T-helper 2 cell treated with Interferon-gamma antibody and Interleukin-4, amounts not matched to agents 5 μg/mL and 100 μg/mL, for 36 hours (primary cell): Measurements from ENCODE around the gene PTPRA.
"Not testable (repeated sequence)": the region's sequence is repeated elsewhere in the genome, so short reads cannot be mapped to it uniquely, and the experiment has no call there.

Experiments used
- DNase-seq: peaks from one replicate; pipeline ENCODE4 v3.0.0; 2021; ENCODE audit warnings: low spot score
- H3K27ac Mint-ChIP-seq: one replicate; pipeline ENCODE4 v1.8.0; 2021; ENCODE audit warnings: mild to moderate bottlenecking, mixed read lengths
- H3K27me3 Mint-ChIP-seq: one replicate; pipeline ENCODE4 v1.8.0; 2021; ENCODE audit warnings: low read depth, mixed read lengths
- H3K36me3 Mint-ChIP-seq: one replicate; pipeline ENCODE4 v1.8.0; 2021; ENCODE audit warnings: low read depth, mixed read lengths
- H3K4me1 Mint-ChIP-seq: one replicate; pipeline ENCODE4 v1.8.0; 2021; ENCODE audit warnings: low read depth, mixed read lengths
- H3K4me3 Mint-ChIP-seq: one replicate; pipeline ENCODE4 v1.8.0; 2022; ENCODE audit warnings: mild to moderate bottlenecking, moderate library complexity, mixed read lengths
- H3K9me3 Mint-ChIP-seq: one replicate; pipeline ENCODE4 v1.8.0; 2021; ENCODE audit warnings: mixed read lengths

The PTPRA gene, protein sequence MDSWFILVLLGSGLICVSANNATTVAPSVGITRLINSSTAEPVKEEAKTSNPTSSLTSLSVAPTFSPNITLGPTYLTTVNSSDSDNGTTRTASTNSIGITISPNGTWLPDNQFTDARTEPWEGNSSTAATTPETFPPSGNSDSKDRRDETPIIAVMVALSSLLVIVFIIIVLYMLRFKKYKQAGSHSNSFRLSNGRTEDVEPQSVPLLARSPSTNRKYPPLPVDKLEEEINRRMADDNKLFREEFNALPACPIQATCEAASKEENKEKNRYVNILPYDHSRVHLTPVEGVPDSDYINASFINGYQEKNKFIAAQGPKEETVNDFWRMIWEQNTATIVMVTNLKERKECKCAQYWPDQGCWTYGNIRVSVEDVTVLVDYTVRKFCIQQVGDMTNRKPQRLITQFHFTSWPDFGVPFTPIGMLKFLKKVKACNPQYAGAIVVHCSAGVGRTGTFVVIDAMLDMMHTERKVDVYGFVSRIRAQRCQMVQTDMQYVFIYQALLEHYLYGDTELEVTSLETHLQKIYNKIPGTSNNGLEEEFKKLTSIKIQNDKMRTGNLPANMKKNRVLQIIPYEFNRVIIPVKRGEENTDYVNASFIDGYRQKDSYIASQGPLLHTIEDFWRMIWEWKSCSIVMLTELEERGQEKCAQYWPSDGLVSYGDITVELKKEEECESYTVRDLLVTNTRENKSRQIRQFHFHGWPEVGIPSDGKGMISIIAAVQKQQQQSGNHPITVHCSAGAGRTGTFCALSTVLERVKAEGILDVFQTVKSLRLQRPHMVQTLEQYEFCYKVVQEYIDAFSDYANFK

DNA sequence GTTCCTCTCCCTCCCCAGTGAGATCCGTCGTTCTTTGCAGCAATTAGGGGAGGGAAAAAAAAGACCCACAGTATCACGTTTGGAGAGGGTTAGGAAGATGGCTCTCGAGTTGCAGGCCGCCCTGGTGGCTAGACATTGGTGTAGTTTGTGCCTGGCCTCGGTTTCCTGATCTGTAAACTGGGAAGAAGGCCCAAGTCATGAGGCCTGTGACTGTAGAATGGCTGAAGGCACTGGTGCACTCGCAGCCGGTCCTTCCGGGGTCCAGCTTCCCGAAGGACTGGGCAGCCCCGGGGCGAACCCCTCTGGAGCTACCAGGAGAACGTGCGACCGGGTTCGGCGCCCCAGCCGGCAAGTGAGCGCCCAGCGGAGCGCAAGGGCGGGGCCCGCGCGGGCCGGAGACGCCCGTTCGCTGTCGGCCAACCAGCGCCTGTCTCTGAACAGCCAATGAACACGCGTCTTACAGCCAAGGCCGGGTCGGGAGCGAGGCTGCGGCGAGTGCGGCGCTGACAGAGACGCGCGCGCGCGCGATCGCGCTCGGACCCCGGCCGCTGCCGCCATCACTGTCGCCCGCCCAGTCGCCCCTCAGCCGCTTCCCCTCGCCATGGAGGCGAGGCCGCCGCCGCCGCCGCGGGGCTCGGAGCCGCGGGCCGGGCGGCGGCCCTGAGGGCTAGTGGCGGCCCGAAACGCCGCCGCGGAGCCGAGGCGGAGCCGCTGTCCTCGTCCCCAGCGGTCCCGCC, at the start of gene PTPRA:
PTPRA (plus strand) TSS at position 472 of the 737 bp plus-strand sequence. CDS start 90,797 bp downstream, outside the sequence.
- H3K4me3 Mint-ChIP-seq, result peak within 1 kb of the TSS; percentile 90
- peaks cover 48% of the 10 kb centered on the region for H3K4me1 Mint-ChIP-seq
- peak within 1 kb of the TSS; percentile 93 for H3K27ac Mint-ChIP-seq
- H3K27me3 Mint-ChIP-seq, result no peaks in the 10 kb centered on the region
- peak; percentile 92 for DNase-seq
- H3K9me3 Mint-ChIP-seq, result no peaks in the 10 kb centered on the region
- peaks cover 19% of the 10 kb centered on the region for H3K36me3 Mint-ChIP-seq

DNA sequence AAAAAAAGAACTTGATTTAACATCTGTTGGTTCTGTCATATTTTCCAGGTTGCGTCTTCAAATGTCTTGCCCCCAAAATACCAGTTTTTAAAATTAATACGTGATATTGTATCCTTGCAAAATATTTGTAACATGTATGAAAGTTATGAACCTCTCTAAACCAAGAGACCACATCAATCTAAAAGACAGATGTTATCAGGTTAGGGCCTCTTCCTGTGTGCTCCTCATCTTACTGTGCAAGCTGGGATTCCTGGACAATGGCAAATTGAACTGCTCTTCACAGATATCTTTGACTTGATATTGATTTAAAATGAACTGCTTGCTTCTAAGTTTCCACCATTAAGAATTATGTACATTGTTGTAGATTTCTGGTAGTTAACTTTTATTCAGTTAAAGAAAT, 47.5 kb upstream of the PTPRA start:
- peaks cover 24% of the 10 kb centered on the region for H3K4me1 Mint-ChIP-seq
- DNase-seq, result no peak
- H3K36me3 Mint-ChIP-seq, result no peaks in the 10 kb centered on the region
- H3K4me3 Mint-ChIP-seq, result peak overlapping the region; percentile 51
- H3K9me3 Mint-ChIP-seq, result no peaks in the 10 kb centered on the region
- H3K27ac Mint-ChIP-seq, result no peak overlapping the region
- H3K27me3 Mint-ChIP-seq, result peaks cover 53% of the 10 kb centered on the region

DNA sequence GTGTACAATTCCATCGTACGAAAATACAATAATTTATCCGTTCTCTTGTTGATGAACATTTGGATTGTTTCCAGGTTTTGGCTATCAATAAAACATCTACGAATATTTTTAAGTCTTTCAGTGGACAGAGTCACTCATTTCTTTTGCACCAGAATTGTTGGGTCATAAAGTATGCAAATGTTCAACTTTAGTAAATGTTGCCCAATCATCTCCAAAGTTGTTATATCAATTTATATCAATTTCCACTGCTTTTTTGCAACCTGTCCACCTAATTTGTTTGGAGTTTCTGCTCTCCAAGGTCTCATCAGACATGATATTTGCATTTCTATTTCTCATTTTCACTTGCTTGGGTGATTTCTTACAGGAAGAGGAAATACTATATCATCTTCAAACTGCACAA, 46.6 kb upstream of the PTPRA start:
- no peak overlapping the region for H3K27ac Mint-ChIP-seq
- no peaks in the 10 kb centered on the region for H3K36me3 Mint-ChIP-seq
- peaks cover 50% of the 10 kb centered on the region for H3K27me3 Mint-ChIP-seq
- no peaks in the 10 kb centered on the region for H3K9me3 Mint-ChIP-seq
- no peak for DNase-seq
- peaks cover 21% of the 10 kb centered on the region for H3K4me1 Mint-ChIP-seq
- no peak overlapping the region for H3K4me3 Mint-ChIP-seq

DNA sequence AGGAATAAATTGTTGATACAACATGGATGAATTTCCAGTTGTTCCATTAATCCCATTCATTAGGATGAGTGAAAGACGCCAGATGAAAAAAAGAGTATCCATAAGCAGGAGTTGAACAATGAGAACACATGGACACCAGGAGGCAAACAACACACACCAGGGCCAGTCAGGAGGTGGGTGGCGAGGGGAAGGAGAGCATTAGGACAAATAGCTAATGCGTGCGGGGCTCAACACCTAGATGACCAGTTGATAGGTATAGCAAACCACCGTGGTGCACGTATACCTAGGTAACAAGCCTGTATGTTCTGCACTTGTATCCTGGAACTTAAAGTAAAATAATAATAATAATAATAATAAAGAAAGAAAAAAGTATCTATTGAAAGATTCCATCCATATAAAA, 43.9 kb upstream of the PTPRA start:
- H3K9me3 Mint-ChIP-seq, result no peaks in the 10 kb centered on the region
- H3K36me3 Mint-ChIP-seq, result peaks cover 1% of the 10 kb centered on the region
- no peak for DNase-seq
- H3K4me3 Mint-ChIP-seq, result no peak overlapping the region
- peaks cover 18% of the 10 kb centered on the region for H3K4me1 Mint-ChIP-seq
- H3K27ac Mint-ChIP-seq, result no peak overlapping the region
- peaks cover 51% of the 10 kb centered on the region for H3K27me3 Mint-ChIP-seq

DNA sequence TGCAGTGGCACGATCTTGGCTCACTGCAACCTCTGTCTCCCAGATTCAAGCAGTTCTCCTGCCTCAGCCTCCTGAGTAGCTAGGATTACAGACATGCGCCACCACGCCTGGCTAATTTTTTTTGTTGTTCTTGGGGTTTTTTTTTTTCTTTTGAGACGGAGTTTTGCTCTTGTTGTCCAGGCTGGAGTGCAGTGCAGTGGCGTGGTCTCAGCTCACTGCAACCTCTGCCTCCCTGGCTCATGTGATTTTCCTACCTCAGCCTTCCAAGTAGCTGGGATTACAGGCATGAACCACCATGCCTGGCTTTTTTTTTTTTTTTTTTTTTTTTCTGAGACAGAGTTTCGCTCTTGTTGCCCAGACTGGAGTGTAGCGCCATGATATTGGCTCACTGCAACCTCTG, 42.1 kb upstream of the PTPRA start:
- not testable (repeated sequence) for H3K27ac Mint-ChIP-seq, H3K4me3 Mint-ChIP-seq, H3K9me3 Mint-ChIP-seq, DNase-seq, H3K36me3 Mint-ChIP-seq
- Mint-ChIP-seq H3K4me1 (peaks cover 12% of the 10 kb centered on the region), H3K27me3 (peaks cover 46% of the 10 kb centered on the region)

DNA sequence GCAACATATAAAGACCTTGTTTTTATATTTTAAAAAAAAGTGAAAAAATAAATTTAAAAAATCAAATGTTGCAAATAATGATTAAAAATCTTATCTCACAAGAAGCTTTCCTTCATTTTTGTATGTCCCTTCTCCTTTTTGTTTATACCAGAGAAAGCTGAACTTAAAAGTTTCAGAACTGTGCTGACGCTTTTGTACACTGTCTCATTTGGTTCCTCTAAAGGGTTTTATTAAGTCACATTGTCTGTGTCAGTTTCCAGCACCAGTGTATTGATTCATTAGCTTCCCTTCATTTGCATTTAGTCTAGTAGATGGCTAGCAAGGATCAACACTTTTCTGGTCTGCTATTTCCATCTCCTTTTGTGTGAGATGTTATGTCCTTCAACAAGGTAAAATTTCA, 39.5 kb upstream of the PTPRA start:
- H3K9me3 Mint-ChIP-seq, result no peaks in the 10 kb centered on the region
- peaks cover 2% of the 10 kb centered on the region for H3K4me1 Mint-ChIP-seq
- H3K36me3 Mint-ChIP-seq, result peaks cover 3% of the 10 kb centered on the region
- H3K27ac Mint-ChIP-seq, result no peak overlapping the region
- no peak overlapping the region for H3K4me3 Mint-ChIP-seq
- peaks cover 20% of the 10 kb centered on the region for H3K27me3 Mint-ChIP-seq
- no peak for DNase-seq

DNA sequence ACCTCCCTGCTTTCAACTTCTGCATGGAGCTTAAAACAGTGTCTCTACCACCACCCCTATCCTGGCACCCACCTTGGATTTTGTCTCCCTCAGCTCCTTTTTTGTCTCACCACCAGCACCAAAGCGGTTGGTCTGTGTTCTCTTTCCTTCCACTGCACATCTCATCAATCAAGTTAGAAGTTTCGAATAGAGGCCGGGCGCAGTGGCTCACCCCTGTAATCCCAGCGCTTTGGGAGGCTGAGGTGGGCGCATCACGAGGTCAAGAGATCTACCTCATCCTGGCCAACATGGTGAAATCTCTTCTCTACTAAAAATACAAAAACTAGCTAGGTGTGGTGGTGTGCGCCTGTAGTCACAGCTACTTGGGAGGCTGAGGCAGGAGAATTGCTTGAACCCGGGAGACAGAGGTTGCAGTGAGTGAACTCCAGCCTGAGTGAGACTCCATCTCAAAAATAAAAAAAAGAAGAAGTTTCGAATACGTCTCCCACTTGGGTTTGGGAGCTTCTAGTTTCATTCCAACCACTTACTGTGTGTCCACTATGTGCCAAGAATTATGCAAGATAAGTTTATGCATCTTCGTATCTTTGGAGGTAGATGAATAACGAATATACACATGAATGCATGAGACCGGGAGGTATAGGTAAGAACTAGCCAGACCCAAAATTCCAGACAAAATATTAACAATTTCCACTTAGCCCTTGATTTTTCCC, 38.7 kb upstream of the PTPRA start:
- H3K27me3 Mint-ChIP-seq, result peaks cover 14% of the 10 kb centered on the region
- H3K36me3 Mint-ChIP-seq, result peaks cover 5% of the 10 kb centered on the region
- H3K9me3 Mint-ChIP-seq, result no peaks in the 10 kb centered on the region
- DNase-seq, result no peak
- no peak overlapping the region for H3K4me3 Mint-ChIP-seq
- H3K4me1 Mint-ChIP-seq, result peaks cover 7% of the 10 kb centered on the region
- no peak overlapping the region for H3K27ac Mint-ChIP-seq

DNA sequence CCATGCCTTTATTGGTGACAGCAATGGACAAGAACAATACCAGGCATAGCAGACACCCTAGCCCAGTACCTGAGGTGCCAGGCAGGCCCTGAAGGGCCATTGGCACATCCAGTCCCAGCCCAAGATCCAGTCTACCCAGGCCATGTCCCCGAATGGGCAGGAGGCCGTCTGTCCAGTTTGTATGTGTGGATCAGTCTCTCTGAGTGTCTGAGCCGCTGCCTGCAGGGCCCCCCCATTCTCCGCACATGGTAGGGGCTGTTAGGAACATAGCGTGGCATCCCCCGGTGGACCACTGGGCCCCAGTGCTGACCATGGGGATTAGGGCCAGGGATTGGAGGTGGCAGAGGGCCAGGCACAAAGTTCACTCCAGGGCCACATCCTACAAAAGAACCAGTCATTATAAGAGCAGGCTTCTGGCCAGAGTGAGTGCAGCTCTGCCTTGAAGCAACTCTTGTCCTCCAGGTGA, 37.9 kb upstream of the PTPRA start:
- Mint-ChIP-seq H3K27me3 (peaks cover 5% of the 10 kb centered on the region), H3K4me1 (peaks cover 7% of the 10 kb centered on the region), H3K9me3 (no peaks in the 10 kb centered on the region), H3K27ac (no peak overlapping the region), H3K4me3 (no peak overlapping the region), H3K36me3 (peaks cover 5% of the 10 kb centered on the region)
- no peak for DNase-seq

DNA sequence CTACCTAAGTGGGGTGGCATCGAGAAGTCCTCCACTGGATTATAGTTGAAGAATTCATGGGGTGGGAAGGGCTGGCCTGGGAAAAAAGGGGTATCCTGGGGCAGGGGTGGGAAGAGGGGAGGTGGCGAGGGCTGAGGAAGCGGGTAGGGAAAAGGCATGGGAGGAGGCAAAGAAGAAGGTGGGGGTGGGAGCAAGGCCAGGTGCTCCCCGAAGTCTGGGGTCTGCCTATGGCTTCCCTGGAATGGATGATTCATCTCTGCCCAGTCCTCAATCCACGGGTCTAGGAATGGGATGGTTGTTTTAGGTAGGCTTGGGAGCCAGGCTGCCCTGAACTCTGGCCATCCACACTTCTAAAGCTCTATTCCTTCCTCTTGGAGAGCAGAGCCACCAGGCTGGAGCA, 37.2 kb upstream of the PTPRA start:
- Mint-ChIP-seq H3K27ac (no peak overlapping the region), H3K4me1 (peaks cover 7% of the 10 kb centered on the region), H3K9me3 (no peaks in the 10 kb centered on the region), H3K4me3 (no peak overlapping the region), H3K36me3 (peaks cover 5% of the 10 kb centered on the region), H3K27me3 (peaks cover 5% of the 10 kb centered on the region)
- no peak for DNase-seq

DNA sequence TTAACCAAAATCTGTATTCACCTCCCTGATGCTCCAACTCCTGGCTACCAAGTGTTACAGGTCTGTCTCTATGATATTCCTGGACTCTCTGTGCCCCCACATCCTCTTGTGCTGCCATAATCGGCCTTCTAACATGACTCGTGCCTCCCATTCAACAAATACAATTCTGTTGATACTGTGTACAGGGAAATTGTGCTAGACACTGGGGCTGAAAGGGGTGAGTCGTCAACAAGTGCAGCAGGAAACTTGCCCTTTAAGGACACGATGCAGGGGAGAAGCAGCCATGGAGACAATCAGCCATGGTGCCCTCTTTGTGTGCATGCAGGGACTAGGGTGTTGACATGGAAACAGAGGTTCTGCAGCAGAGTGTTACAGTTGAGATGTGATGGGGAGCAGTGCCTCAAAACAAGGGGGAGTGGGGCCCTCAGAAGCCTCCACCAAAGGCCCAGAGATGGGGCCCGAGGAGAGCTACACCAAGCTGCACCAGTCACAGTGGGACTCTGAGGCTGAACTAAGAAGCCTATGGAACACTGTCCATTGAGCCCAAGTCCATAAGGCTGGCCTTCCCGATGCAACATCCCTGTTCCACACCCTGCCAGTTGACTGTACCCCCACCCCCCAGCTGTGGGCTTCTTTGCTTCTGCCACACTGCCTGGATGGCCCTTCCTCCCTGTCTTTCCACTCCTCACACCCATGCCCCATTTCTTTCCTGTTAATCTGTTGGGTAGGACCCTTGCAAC, 35.9 kb upstream of the PTPRA start:
- no peaks in the 10 kb centered on the region for H3K9me3 Mint-ChIP-seq
- H3K27me3 Mint-ChIP-seq, result no peaks in the 10 kb centered on the region
- DNase-seq, result no peak
- H3K4me3 Mint-ChIP-seq, result no peak overlapping the region
- no peak overlapping the region for H3K27ac Mint-ChIP-seq
- peaks cover 6% of the 10 kb centered on the region for H3K36me3 Mint-ChIP-seq
- H3K4me1 Mint-ChIP-seq, result peaks cover 10% of the 10 kb centered on the region

DNA sequence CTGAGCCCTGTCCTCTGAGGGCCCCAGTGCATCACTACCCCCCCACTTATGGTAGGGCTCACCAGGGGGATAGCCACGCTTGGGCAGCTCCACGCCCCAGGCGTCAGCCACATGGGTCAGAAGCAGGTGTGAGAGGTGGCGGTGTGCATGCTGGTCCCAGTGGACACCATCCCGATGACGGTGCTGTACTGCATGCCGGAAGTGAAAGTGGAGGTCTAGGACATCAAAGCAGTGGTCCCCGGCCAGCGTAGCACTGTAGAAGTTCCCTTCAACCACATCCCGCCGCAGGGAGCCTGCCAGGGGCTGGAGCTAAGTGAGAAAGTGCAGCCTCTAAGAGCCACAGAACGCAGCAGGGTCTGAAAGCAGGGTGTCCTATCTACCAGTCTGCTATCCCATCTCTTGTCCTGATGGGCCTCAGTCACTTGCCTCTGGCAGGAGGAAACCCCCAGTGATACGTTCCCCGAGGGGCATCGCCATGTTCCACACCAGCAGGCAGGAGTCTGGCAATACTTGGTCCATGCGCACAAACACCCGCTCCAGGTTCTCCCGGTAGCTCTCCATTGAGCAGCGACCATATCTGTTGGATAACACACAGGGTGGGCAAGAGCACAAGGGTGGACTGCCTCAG, 35.0 kb upstream of the PTPRA start:
- Mint-ChIP-seq H3K9me3 (no peaks in the 10 kb centered on the region), H3K27ac (no peak overlapping the region), H3K27me3 (no peaks in the 10 kb centered on the region), H3K4me1 (peaks cover 10% of the 10 kb centered on the region), H3K4me3 (peak overlapping the region; percentile 17), H3K36me3 (peaks cover 10% of the 10 kb centered on the region)
- no peak for DNase-seq

DNA sequence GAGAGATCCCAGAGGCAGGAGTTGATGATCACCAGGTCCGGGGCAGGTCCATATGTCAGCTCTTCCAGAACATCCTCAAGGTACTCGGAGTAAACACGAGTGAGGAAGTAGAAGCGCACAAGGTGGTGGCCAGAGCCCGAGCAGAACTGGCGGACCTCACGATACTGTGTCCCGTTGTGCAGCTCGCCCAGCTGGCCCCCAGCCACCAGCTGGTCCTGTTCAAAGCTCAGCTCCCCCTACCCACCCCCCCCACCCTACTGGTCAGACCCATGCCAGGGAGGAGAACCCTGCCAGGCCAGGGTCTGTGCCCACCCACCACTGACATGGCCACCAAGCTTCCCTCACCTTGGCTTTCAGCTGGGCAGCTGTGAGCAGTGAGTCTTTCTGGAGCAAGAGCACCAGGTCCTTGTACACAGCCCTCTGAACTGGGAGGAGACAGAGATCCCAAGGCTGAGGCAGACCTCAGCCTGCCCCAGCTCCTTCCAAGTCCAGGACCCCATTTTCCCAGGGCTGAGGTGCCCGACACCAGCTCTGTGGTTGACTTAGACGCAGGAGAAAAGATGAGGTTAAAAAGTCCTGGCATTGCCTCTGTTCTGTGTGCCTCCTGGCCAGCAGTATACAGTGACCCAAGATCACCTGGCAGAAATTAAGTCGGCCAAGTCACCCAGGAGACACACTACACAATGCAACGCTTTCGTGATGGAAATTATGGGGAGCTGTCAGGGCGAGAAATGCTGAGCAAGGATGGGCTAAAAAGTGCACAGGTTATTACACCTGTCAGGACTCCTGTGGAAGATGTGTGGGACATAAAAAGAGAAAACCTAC, 34.2 kb upstream of the PTPRA start:
- H3K4me3 Mint-ChIP-seq, result peak overlapping the region; percentile 81
- no peak for DNase-seq
- H3K27me3 Mint-ChIP-seq, result no peaks in the 10 kb centered on the region
- no peaks in the 10 kb centered on the region for H3K9me3 Mint-ChIP-seq
- peaks cover 10% of the 10 kb centered on the region for H3K4me1 Mint-ChIP-seq
- H3K36me3 Mint-ChIP-seq, result peaks cover 11% of the 10 kb centered on the region
- H3K27ac Mint-ChIP-seq, result peak overlapping the region; percentile 81
